ENCODE data around the gene CD247. TPM values are rescaled to one million over a fixed set of nuclear protein-coding genes. Genes with fewer than 3 reads are reported as not detected.

The CD247 gene
- total RNA-seq = 1 to 10 TPM in 1 of 2 donors, under 1 TPM in 1; 0.79 to 1.1 TPM

- TF ChIP-seq CTCF (IDR thresholded peaks at IDR 0.05) = no peak
- Histone ChIP-seq H3K9me3 (peaks cover 0 to under 1% of the 10 kb centered on the region in 2 donors), H3K4me1 (no peaks in the 10 kb centered on the region), H3K36me3 (no peaks in the 10 kb centered on the region), H3K27ac (no peak within 1 kb of the TSS), H3K4me3 (no peak within 1 kb of the TSS), H3K27me3 (no peaks in the 10 kb centered on the region)
- DNase-seq (ENCODE audit: low spot score) = no peak
These were observed at the start of gene CD247 for GRCh38 chr1:167518331-167518700. Gene CD247 (minus strand): TSS chr1:167518529. CDS start chr1:167518465, 64 bp downstream.

GRCh38 chr1:167567663-167568062 is 49.3 kb upstream of the CD247 start:
- Histone ChIP-seq H3K27ac (no peak overlapping the region), H3K9me3 (no peaks in the 10 kb centered on the region), H3K36me3 (no peaks in the 10 kb centered on the region), H3K4me3 (no peak overlapping the region), H3K4me1 (no peaks in the 10 kb centered on the region), H3K27me3 (no peaks in the 10 kb centered on the region)
- DNase-seq (ENCODE audit: low spot score) = no peak
- no peak for TF ChIP-seq CTCF (IDR thresholded peaks at IDR 0.05)

- H3K9me3 ChIP-seq = no peaks in the 10 kb centered on the region
- no peak for TF ChIP-seq CTCF (IDR thresholded peaks at IDR 0.05)
- no peak for DNase-seq (ENCODE audit: low spot score)
These were observed 48.4 kb upstream of the CD247 start for GRCh38 chr1:167566766-167567165.

GRCh38 chr1:167565922-167566321 is 47.6 kb upstream of the CD247 start:
- H3K27me3 ChIP-seq = no peaks in the 10 kb centered on the region
- H3K4me3 ChIP-seq = no peak overlapping the region
- H3K4me1 ChIP-seq = no peaks in the 10 kb centered on the region
- H3K27ac ChIP-seq = no peak overlapping the region
- no peaks in the 10 kb centered on the region for H3K9me3 ChIP-seq
- H3K36me3 ChIP-seq = no peaks in the 10 kb centered on the region
- no peak for DNase-seq (ENCODE audit: low spot score)
- TF ChIP-seq CTCF (IDR thresholded peaks at IDR 0.05) = no peak

More at GRCh38 chr1:167566766-167567165, 48.4 kb upstream of the CD247 start:
- no peak overlapping the region for H3K4me3 ChIP-seq
- no peak overlapping the region for H3K27ac ChIP-seq
- H3K4me1 ChIP-seq = no peaks in the 10 kb centered on the region
- no peaks in the 10 kb centered on the region for H3K36me3 ChIP-seq
- H3K27me3 ChIP-seq = no peaks in the 10 kb centered on the region

- Histone ChIP-seq H3K36me3 (no peaks in the 10 kb centered on the region), H3K27ac (no peak overlapping the region), H3K4me1 (no peaks in the 10 kb centered on the region), H3K27me3 (no peaks in the 10 kb centered on the region), H3K9me3 (no peaks in the 10 kb centered on the region), H3K4me3 (no peak overlapping the region)
- TF ChIP-seq CTCF (IDR thresholded peaks at IDR 0.05) = no peak
- DNase-seq (ENCODE audit: low spot score) = no peak
These were observed 46.4 kb upstream of the CD247 start for GRCh38 chr1:167564612-167565270.

Data from right atrium auricular region (tissue), 2 donors.